OCI-LY1 (cell line): ENCODE results near the gene COL11A2.

Experiments used
- H2AFZ ChIP-seq: fragments of 200-600 bp; sonication (generic), shearing (Covaris generic); 2 replicates; pipeline ENCODE4 v1.6.0; 2014; ENCODE audit warnings: antibody characterized with exemption, mild to moderate bottlenecking, low read length
- H3F3A ChIP-seq: fragments of 200-600 bp; sonication (generic), shearing (Covaris generic); 2 replicates; pipeline ENCODE4 v1.6.0; 2014; ENCODE audit warnings: mild to moderate bottlenecking, antibody characterized with exemption, low read length, moderate library complexity; ENCODE audit not compliant: insufficient read depth
- H3K27ac ChIP-seq: fragments of 200-600 bp; sonication (generic); 2 replicates; pipeline ENCODE4 v1.5.1; 2014; ENCODE audit warnings: low read length, mixed run types, mild to moderate bottlenecking, low read depth; ENCODE audit not compliant: poor library complexity, severe bottlenecking
- H3K27me3 ChIP-seq: fragments of 200-600 bp; sonication (generic); 2 replicates; pipeline ENCODE4 v1.6.0; 2014; ENCODE audit warnings: antibody characterized with exemption, mild to moderate bottlenecking, low read length, moderate library complexity; ENCODE audit not compliant: insufficient read depth
- H3K36me3 ChIP-seq: fragments of 200-600 bp; sonication (generic); 2 replicates; pipeline ENCODE4 v1.6.1; 2014; ENCODE audit warnings: mild to moderate bottlenecking, antibody characterized with exemption, low read length, moderate library complexity, mixed read lengths; ENCODE audit not compliant: insufficient read depth
- H3K4me1 ChIP-seq: fragments of 200-600 bp; sonication (generic); 2 replicates; pipeline ENCODE4 v1.5.1; 2014; ENCODE audit warnings: mild to moderate bottlenecking, low read length, moderate library complexity; ENCODE audit not compliant: insufficient read depth, severe bottlenecking
- H3K4me2 ChIP-seq: fragments of 200-600 bp; sonication (generic), shearing (Covaris generic); 2 replicates; pipeline ENCODE4 v1.6.1; 2014; ENCODE audit warnings: low read length
- H3K4me3 ChIP-seq: fragments of 200-600 bp; sonication (generic); 2 replicates; pipeline ENCODE4 v1.5.1; 2014; ENCODE audit warnings: low read length, low read depth, mild to moderate bottlenecking, mixed read lengths; ENCODE audit not compliant: poor library complexity, severe bottlenecking
- H3K79me2 ChIP-seq: fragments of 200-600 bp; shearing (Covaris generic); 2 replicates; pipeline ENCODE4 v1.6.1; 2016; ENCODE audit warnings: mixed run types, low read length, mixed read lengths; ENCODE audit not compliant: insufficient read depth
- H3K9ac ChIP-seq: fragments of 200-600 bp; sonication (generic), shearing (Covaris generic); 2 replicates; pipeline ENCODE4 v1.6.1; 2014; ENCODE audit warnings: mild to moderate bottlenecking, low read length, mixed read lengths
- H3K9me2 ChIP-seq: fragments of 200-600 bp; sonication (generic), shearing (Covaris generic); 2 replicates; pipeline ENCODE4 v1.6.1; 2014; ENCODE audit warnings: low read depth, mild to moderate bottlenecking, low read length, mixed read lengths
- H3K9me3 ChIP-seq: fragments of 200-600 bp; shearing (Covaris generic); 2 replicates; pipeline ENCODE4 v1.6.1; 2014; ENCODE audit warnings: low read length, mixed read lengths
- H4K20me1 ChIP-seq: fragments of 200-600 bp; sonication (generic), shearing (Covaris generic); 2 replicates; pipeline ENCODE4 v1.6.0; 2016; ENCODE audit warnings: mild to moderate bottlenecking, low read length; ENCODE audit not compliant: insufficient read depth
- EZH2 ChIP-seq: fragments of 200-600 bp; sonication (generic), shearing (Covaris generic); IDR thresholded peaks from 2 replicates; pipeline ENCODE4 v1.8.0; 2017; ENCODE audit warnings: borderline replicate concordance, mixed run types, mild to moderate bottlenecking, antibody characterized with exemption, low read length, moderate library complexity, mixed read lengths
- TF ChIP-seq, protein P1 (sequence below): fragments of 200-600 bp; sonication (generic), shearing (Covaris generic); IDR thresholded peaks from 2 replicates; pipeline ENCODE4 v1.5.1; 2017; ENCODE audit warnings: mild to moderate bottlenecking, antibody characterized with exemption, low read length, moderate library complexity, mixed read lengths

The COL11A2 gene

DNA sequence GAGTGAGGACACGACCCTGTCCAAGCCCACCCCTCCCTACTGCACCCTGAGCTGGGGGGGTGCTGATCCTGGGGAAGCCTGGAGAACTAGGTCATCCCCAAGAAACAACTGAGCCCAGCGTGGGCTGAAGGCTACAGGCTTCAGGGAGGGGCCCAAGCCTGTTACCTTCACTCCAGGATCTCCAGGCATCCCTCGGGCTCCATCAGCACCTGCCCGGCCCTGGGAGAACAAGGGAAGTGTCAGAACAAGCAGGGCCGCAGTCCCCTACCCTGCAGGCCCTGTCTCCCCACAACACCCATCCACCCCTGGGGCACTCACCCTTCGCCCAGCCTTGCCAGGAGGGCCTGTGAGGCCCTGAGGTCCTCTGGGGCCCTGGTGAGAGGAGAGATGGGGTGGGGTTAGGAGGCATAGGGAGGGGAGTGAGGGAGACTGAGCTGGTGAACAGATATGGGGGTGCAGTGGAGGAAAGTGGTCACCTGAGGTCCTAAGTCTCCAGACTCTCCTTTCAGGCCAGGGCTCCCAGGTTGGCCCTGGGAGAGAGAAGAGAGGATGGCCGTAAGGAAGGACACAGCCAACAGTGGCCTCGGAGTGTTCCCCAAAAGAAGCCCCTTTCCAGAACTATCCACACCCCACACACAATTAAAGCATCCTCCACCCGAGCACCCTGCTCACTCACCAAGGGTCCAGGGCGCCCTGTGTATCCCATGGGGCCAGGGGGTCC lies 13.4 kb downstream of the COL11A2 start:
- no peaks in the 10 kb centered on the region for H4K20me1 ChIP-seq
- H2AFZ ChIP-seq, result no peak overlapping the region
- H3K27me3 ChIP-seq, result 0 out of 2 replicates have a peak, but pooled peaks cover 7% of the 10 kb centered on the region
- H3K4me3 ChIP-seq, result no peak overlapping the region
- H3K9ac ChIP-seq, result no peak overlapping the region
- H3F3A ChIP-seq, result no peaks in the 10 kb centered on the region
- H3K27ac ChIP-seq, result no peak overlapping the region
- H3K36me3 ChIP-seq, result no peaks in the 10 kb centered on the region
- peaks cover 8% of the 10 kb centered on the region for H3K4me1 ChIP-seq
- no peak overlapping the region for H3K4me2 ChIP-seq
- H3K9me3 ChIP-seq, result no peaks in the 10 kb centered on the region
- H3K79me2 ChIP-seq, result no peaks in the 10 kb centered on the region
- no peaks in the 10 kb centered on the region for H3K9me2 ChIP-seq
- TF ChIP-seq, protein P1, sequence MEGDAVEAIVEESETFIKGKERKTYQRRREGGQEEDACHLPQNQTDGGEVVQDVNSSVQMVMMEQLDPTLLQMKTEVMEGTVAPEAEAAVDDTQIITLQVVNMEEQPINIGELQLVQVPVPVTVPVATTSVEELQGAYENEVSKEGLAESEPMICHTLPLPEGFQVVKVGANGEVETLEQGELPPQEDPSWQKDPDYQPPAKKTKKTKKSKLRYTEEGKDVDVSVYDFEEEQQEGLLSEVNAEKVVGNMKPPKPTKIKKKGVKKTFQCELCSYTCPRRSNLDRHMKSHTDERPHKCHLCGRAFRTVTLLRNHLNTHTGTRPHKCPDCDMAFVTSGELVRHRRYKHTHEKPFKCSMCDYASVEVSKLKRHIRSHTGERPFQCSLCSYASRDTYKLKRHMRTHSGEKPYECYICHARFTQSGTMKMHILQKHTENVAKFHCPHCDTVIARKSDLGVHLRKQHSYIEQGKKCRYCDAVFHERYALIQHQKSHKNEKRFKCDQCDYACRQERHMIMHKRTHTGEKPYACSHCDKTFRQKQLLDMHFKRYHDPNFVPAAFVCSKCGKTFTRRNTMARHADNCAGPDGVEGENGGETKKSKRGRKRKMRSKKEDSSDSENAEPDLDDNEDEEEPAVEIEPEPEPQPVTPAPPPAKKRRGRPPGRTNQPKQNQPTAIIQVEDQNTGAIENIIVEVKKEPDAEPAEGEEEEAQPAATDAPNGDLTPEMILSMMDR, result no peak
- no peak for TF ChIP-seq EZH2

DNA sequence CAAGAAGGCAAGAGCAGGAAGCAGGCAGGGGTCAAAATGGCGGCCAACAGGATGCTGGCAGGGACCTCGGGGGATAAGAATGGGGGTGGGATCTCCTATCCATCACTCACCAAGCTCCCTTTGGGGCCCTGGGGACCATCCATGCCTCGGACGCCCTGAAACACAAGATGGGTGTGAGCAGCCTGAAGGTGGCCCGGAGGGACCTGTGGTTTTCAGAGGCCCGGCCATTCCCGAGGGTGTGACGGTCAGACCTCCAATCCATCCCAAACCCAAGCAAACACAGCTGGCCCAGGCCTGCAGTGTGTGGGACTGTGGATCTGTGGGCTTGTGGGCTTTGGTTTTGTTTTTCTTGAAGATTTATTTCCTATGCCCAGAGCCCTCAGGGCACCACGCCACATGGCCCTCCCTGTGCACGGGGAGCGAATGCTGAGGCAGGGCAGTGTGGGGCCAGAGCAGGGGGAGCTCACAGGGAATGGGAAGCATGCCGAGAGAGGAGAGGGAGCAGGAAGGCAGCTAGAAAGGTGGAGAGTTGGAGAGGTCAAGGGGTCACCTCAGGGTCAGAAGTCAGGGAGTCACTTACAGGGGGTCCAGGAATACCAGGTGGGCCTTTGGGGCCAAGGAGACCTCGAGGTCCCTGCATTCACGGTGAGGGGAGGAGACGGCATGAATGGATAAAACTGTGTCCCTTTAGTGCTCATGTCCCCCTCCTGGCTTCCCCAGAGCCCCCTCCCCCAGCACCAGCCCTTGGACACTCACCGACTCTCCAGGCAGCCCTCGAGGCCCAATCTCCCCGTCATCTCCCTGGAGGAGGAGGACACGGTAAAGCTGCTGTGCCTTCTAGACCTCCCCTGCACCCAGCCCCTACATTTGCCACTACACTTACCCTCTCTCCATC lies 14.5 kb downstream of the COL11A2 start:
- H3K79me2 ChIP-seq, result no peaks in the 10 kb centered on the region
- no peaks in the 10 kb centered on the region for H3K4me1 ChIP-seq
- H3K9ac ChIP-seq, result no peak overlapping the region
- TF ChIP-seq, protein P1, result no peak
- TF ChIP-seq EZH2, result no peak
- H3K27ac ChIP-seq, result no peak overlapping the region
- 0 out of 2 replicates have a peak, but pooled peaks cover 7% of the 10 kb centered on the region for H3K27me3 ChIP-seq
- no peaks in the 10 kb centered on the region for H4K20me1 ChIP-seq
- no peaks in the 10 kb centered on the region for H3F3A ChIP-seq
- H3K9me2 ChIP-seq, result no peaks in the 10 kb centered on the region
- H3K36me3 ChIP-seq, result no peaks in the 10 kb centered on the region
- H3K4me3 ChIP-seq, result no peak overlapping the region
- H2AFZ ChIP-seq, result no peak overlapping the region
- no peak overlapping the region for H3K4me2 ChIP-seq
- H3K9me3 ChIP-seq, result no peaks in the 10 kb centered on the region

DNA sequence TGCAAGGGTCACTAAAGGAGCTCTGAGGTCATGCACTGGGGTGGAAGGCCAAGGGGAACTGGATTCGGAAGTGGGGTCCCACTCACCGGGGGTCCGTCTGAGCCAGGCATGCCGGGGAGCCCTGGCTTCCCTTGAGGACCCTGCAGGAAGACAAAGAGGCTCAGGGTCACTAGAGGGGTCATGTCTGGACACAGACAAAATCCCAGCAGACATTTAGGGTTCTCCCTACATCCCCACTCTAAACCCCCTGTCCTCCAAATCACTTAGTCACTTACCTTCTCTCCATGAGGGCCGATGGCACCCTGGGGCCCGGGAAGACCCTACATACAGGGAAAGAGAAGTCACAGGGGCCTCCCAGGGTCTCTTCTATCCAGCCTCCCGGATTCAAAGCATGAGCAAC lies 15.4 kb downstream of the COL11A2 start:
- no peaks in the 10 kb centered on the region for H3K79me2 ChIP-seq
- H3K36me3 ChIP-seq, result no peaks in the 10 kb centered on the region
- H4K20me1 ChIP-seq, result no peaks in the 10 kb centered on the region
- H3K4me1 ChIP-seq, result no peaks in the 10 kb centered on the region
- no peak overlapping the region for H3K4me2 ChIP-seq
- no peaks in the 10 kb centered on the region for H3F3A ChIP-seq
- 0 out of 2 replicates have a peak, but pooled peaks cover 7% of the 10 kb centered on the region for H3K27me3 ChIP-seq
- no peak overlapping the region for H2AFZ ChIP-seq
- TF ChIP-seq, protein P1, result no peak
- TF ChIP-seq EZH2, result no peak
- no peak overlapping the region for H3K4me3 ChIP-seq
- H3K9me2 ChIP-seq, result no peaks in the 10 kb centered on the region
- H3K9ac ChIP-seq, result no peak overlapping the region
- no peak overlapping the region for H3K27ac ChIP-seq
- H3K9me3 ChIP-seq, result no peaks in the 10 kb centered on the region
